ENCODE measurements around the gene CFDP1. TPM values are rescaled to one million over a fixed set of nuclear protein-coding genes. Genes with fewer than 3 reads are reported as not detected.

The CFDP1 gene
- total RNA-seq, 2 experiments from 2014 or later = 44.0 to 48.2 TPM

DNA sequence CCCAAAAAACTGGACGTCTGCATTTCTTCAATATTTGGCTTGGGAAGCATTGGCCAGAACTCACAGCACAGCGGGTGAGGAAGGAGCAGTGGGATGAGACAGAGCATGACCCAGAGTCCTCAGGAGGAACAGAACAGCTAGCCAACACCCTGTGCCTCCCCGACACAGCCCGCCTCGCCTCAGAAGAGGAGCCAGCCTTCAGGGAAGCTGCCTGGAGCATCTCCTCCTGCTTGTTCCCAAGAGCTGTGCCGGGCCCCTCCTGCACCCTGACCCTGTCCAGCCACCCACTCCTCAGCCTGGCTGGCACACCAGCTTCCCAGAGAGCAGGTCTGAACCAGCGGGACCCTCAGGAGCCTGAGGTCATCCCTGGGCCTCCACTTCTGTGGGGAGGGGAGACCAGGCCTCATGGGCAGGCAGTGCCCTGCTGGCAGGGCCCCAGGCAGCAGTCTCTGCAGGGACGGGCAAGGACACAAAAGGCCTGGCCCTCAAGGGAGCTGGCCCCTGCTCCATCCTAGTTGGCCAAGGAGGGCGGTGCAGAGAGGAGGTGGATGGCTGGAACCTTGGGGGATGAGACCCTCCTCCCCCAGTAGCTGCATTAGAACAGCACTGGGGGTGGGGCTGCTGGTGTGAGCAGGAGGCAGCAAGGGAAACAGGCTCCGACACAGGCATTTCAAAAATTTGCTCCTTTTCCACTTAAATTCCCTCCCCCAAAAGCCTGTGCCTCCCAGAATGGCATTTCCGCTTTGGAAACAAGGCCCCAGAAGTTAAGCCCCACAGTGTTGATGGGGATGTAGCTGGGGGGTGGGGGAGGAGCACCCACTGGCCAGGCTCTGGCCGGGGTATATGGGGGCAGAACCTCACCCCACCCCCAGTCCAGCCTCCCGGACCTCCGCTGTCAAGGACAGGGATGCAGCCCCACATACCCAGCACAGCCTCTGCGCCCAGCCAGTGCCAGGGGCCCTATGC is 180.1 kb downstream of the CFDP1 start:
- CTCF ChIA-PET = interaction anchor here (0.6 to 1.0 kb wide), 3 partner anchors 51 to 369 kb away, joined by 3 read pairs; no protein-coding TSS in a partner anchor
- peaks cover 6% of the 10 kb centered on the region for H3K4me1 Mint-ChIP-seq
- no peak for ATAC-seq
- no peaks in the 10 kb centered on the region for H3K9me3 Mint-ChIP-seq (ENCODE audit: low read depth)
- POLR2A ChIA-PET = no interaction called here
- no peak overlapping the region for H3K27ac Mint-ChIP-seq
- no peak overlapping the region for H3K4me3 Mint-ChIP-seq
- DNase-seq = no peak
- H3K36me3 Mint-ChIP-seq (ENCODE audit: low read depth) = no peaks in the 10 kb centered on the region
- H3K27me3 Mint-ChIP-seq = peaks cover 27% of the 10 kb centered on the region
- intact Hi-C loops (cut with DNase I, micrococcal nuclease) = loop anchor here in 1 of 2 experiments (5.0 kb wide), 1 partner anchor 134 kb away; no protein-coding TSS in a partner anchor

DNA sequence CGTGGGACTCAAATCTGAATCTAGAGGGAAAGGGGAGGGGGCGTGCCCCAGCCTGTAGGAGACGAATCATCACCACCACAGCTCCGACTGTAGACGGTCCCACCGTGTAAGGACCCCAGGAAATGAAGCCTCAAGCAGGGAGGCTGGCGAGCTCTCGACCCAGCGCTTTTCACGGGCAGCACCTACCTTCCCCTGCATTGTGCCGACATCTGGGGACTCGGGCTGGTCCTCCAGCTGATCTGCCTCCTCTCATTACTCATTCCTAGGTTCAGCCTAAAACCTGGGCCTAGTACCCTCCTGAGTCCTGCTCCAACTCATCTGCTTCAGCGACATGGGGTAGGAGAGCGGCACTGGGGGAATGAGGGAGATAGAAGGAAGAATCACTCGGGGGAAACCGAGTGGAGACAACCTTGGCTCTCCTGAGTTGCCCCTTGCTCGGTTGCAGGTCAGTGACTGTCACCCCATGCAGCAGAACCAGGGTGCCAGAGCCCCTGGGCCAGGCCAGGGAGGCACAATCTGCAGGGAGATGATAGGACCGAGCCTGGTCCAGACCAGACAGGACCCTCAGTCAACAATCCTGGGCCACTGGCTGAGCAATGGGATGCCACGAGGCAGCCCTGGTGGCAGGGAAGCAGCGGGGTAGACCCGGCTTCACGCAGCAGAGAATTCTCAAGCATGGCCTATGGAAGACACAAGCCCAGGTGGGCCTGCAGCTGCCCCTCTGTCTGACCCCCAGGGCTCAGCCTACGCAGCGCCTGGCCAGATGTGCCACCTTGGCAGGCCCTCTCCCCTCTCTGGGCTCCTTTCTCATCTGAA is 181.0 kb downstream of the CFDP1 start:
- Mint-ChIP-seq H3K36me3 (ENCODE audit: low read depth) (no peaks in the 10 kb centered on the region), H3K4me1 (peaks cover 6% of the 10 kb centered on the region), H3K27me3 (peaks cover 25% of the 10 kb centered on the region), H3K9me3 (ENCODE audit: low read depth) (no peaks in the 10 kb centered on the region), H3K4me3 (peak overlapping the region; percentile 29), H3K27ac (no peak overlapping the region)
- intact Hi-C loops (cut with DNase I, micrococcal nuclease) = loop anchor here in 1 of 2 experiments (5.0 kb wide), 1 partner anchor 135 kb away; no protein-coding TSS in a partner anchor
- CTCF ChIA-PET = interaction anchor here (0.7 to 1.0 kb wide), 2 partner anchors 52 to 133 kb away, joined by 3 read pairs; no protein-coding TSS in a partner anchor
- POLR2A ChIA-PET = no interaction called here
- ATAC-seq = no peak
- no peak for DNase-seq

DNA sequence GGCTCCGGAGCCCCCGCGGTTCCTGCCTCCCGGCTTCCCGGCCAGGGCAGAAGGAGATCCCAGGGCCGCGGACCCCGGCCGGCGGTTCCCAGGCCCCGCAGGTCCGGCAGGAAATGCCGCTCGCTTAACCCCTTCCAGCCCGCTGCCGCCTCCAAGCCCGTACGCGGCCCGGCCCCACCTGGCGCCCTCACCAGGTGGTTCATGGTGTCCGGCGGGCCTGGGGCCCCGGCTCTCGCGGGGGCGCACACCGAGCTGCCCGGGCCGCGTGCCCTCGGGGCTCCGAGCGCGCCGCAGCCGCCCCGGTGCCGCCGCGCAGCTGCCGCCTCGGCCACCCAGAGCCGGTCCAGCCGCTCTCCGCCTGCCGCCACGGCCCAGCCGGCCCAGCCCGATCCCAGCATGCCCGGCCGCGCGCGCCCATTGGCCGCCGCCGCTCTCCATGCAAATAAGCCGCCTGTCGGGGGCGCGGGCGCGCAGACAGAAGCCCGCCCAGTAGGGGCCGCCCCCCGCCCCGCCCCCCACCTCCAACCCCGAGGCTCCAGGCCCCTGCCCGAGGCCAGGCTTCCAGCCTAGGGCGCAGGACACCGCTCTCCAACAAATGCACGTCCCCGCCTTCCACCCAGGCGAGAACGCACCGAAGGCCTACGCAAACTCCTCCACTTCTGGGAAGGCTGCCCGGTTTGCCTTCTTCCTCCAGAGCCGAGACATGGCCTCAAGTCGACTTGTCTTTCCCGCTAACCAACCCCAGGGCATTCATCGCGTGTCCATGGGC is 181.8 kb downstream of the CFDP1 start, which contains the start of gene BCAR1:
TSS of gene BCAR1 (minus strand) at position 345 of the 769 bp plus-strand sequence. CDS start at position 203, 142 bp downstream.
- DNase-seq (peak; percentile 44), ATAC-seq (peak; percentile 54)
- POLR2A ChIA-PET = no interaction called here
- H3K4me1 Mint-ChIP-seq = peaks cover 6% of the 10 kb centered on the region
- no peak within 1 kb of the TSS for H3K27ac Mint-ChIP-seq
- H3K27me3 Mint-ChIP-seq = peaks cover 25% of the 10 kb centered on the region
- H3K36me3 Mint-ChIP-seq (ENCODE audit: low read depth) = no peaks in the 10 kb centered on the region
- CTCF ChIA-PET = interaction anchor here (1.2 kb wide), 1 partner anchor 18 kb away, joined by 10 read pairs; no protein-coding TSS in a partner anchor
- intact Hi-C loops (cut with DNase I, micrococcal nuclease) = loop anchor here in 1 of 2 experiments (5.0 kb wide), 1 partner anchor 136 kb away; no protein-coding TSS in a partner anchor
- H3K9me3 Mint-ChIP-seq (ENCODE audit: low read depth) = no peaks in the 10 kb centered on the region
- H3K4me3 Mint-ChIP-seq = peak within 1 kb of the TSS; percentile 29

DNA sequence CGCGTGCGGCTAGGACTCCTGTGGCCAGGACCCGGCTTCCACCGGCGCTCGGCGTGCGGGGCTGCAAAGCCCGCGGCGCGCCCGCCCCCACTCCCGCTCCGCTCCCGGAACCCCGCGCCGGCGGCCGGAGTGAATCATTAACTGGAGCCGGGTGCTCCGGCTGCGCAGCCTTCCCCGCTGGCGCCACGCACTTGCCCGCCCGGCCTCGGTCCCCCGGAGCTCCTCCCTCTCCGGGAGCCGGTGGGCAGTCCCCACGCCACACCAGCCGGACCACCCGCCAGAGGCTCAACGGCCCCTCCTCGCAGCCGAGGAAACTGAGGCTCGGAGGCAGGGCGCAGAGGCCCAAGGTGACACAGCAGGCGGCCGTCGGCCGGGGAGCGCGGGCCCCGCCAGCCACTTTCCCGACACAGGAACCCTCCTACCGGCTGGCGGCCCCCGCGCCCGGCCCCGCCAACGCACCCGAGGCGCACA is 182.5 kb downstream of the CFDP1 start:
- Mint-ChIP-seq H3K4me3 (peak overlapping the region; percentile 13), H3K27me3 (peaks cover 25% of the 10 kb centered on the region), H3K27ac (no peak overlapping the region), H3K4me1 (peaks cover 6% of the 10 kb centered on the region), H3K36me3 (ENCODE audit: low read depth) (no peaks in the 10 kb centered on the region), H3K9me3 (ENCODE audit: low read depth) (no peaks in the 10 kb centered on the region)
- DNase-seq (peak; percentile 43), ATAC-seq (peak; percentile 21)
- ChIA-PET POLR2A (no interaction called here), CTCF (interaction anchor here (0.8 to 1.2 kb wide), 2 partner anchors 17 to 128 kb away, joined by 5 to 10 read pairs; no protein-coding TSS in a partner anchor)
- intact Hi-C loops (cut with DNase I, micrococcal nuclease) = loop anchor here in 1 of 2 experiments (5.0 kb wide), 1 partner anchor 136 kb away; no protein-coding TSS in a partner anchor

DNA sequence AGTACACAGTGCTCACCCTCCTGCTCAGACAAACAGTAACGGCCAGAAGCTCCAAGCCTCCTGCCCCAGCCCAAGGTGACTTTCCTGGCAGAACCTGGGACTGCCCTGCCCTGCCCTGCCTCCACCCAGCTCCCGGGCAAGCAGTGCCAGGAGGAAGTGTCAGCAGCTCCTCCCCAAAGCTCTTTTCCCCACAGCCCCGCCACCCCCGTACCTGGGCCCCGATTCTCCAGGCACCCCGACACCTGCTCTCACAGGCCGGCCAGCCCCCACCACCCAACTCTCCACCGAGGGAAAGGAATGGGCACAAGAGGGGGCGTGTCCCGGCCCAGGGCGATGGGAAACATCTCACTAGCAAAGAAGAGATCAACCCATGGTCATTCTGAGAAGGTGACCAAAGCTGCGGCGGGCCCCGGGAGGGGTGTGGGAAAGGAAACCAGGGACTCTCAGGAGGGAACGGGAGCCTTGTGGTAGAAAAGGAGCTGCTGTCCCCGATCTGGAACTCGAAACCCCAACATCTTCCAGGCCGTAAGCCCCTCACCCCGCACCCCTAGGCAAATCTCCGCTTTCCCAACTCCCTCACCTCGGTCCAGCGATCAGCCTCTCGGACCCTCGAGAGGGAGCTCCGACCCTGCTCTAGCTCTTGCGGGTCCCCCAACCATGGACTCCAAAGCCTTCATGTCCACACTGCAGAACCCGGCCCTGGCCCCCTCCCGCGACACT is 183.1 kb downstream of the CFDP1 start:
- Mint-ChIP-seq H3K27ac (no peak overlapping the region), H3K4me3 (peak overlapping the region; percentile 13), H3K4me1 (peaks cover 6% of the 10 kb centered on the region), H3K27me3 (peaks cover 25% of the 10 kb centered on the region), H3K9me3 (ENCODE audit: low read depth) (no peaks in the 10 kb centered on the region), H3K36me3 (ENCODE audit: low read depth) (no peaks in the 10 kb centered on the region)
- intact Hi-C loops (cut with DNase I, micrococcal nuclease) = loop anchor here in 1 of 2 experiments (5.0 kb wide), 1 partner anchor 137 kb away; no protein-coding TSS in a partner anchor
- CTCF ChIA-PET = interaction anchor here (0.8 to 1.2 kb wide), 2 partner anchors 17 to 129 kb away, joined by 5 to 10 read pairs; no protein-coding TSS in a partner anchor
- ATAC-seq (peak; percentile 8), DNase-seq (no peak)
- POLR2A ChIA-PET = no interaction called here

DNA sequence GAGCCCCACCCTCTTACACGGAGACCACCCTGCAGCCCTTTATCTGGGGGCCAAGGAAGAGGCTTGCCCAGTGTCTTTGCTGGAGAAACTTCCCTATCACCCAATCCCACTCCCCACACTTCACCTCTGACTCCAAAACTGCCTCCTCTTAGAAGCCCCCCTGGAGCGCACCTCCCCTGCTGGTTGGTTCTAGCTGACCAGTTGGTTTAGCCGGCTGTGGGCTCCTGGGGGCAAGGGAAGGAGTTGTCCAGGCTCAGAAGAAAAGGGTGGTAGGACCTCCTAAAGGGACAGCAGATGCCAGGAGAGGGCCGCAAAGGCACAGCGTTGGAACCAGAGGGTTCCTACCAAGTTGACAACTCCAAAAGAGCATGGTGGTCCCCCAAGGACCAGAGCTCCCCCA is 183.9 kb downstream of the CFDP1 start:
- Mint-ChIP-seq H3K27ac (no peak overlapping the region), H3K9me3 (ENCODE audit: low read depth) (no peaks in the 10 kb centered on the region), H3K36me3 (ENCODE audit: low read depth) (no peaks in the 10 kb centered on the region), H3K4me1 (peaks cover 6% of the 10 kb centered on the region), H3K4me3 (no peak overlapping the region), H3K27me3 (peaks cover 21% of the 10 kb centered on the region)
- ATAC-seq (no peak), DNase-seq (no peak)
- ChIA-PET POLR2A (no interaction called here), CTCF (interaction anchor here (0.8 kb wide), 1 partner anchor 16 kb away, joined by 3 read pairs; no protein-coding TSS in a partner anchor)
- intact Hi-C loops (cut with DNase I, micrococcal nuclease) = no loop called here

DNA sequence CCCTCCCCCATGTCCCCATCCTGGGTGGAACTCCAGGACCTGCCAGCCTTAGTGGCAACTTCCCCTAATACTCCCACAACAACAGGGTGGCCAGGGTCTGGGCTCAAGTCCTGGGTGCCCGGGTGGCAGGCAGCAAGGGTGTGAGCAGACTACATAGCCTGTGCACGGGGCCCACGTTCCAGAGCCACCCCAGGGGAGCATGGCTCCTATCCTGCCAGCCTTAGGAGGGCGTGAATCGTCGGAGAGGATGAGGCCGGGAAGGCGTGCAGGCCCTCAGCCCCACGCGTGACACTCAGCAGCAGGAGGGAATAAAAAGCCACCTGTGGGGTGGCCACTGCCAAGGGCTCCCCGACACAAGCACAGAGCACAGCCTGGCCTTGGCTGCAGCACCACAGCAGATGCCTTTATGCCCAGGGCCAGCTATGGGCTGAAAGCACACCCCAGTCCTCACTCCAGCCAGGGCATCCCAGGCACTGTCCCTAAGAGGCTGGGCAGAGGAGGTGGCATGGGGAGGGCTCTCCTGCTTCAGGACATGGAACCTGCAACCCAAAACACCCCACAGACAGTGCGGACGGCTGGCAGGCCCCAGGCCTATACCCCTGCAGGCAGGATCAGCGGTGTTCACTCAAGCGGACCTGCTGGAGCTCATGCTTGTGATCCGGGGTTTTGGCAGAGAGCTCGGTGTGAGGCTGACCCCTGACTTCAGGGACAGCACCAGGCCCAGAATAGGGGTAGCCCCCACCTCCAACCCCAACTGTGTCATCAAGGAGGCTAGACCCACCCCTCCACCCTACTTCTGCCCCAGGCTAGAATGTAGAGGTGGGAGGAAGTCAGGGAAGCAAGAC is 184.5 kb downstream of the CFDP1 start:
- no peak for DNase-seq
- H3K27ac Mint-ChIP-seq = no peak overlapping the region
- intact Hi-C loops (cut with DNase I, micrococcal nuclease) = no loop called here
- CTCF ChIA-PET = interaction anchor here (0.8 to 1.5 kb wide), 2 partner anchors 15 to 49 kb away, joined by 3 to 5 read pairs; no protein-coding TSS in a partner anchor
- peaks cover 6% of the 10 kb centered on the region for H3K4me1 Mint-ChIP-seq
- H3K9me3 Mint-ChIP-seq (ENCODE audit: low read depth) = no peaks in the 10 kb centered on the region
- no peak overlapping the region for H3K4me3 Mint-ChIP-seq
- POLR2A ChIA-PET = no interaction called here
- no peaks in the 10 kb centered on the region for H3K36me3 Mint-ChIP-seq (ENCODE audit: low read depth)
- H3K27me3 Mint-ChIP-seq = peaks cover 19% of the 10 kb centered on the region
- no peak for ATAC-seq

DNA sequence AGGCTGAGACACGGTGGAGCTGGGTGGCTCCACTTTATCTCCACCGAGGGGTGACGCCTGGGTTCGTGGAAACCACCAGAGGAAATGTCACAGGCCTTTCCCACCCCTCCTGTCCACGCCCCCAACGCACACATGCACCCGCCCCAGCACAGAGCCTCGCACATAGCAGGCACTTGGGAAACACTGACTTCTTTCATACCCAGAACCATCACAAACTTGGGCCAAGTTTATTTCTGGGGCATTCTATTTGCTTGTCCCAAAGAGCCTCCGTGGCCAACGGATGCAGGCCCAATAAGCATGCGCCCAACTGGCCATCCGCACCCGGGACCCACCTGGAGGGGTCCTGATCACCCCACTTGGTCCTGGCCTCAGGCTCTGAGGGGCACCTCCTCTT is 185.2 kb downstream of the CFDP1 start:
- no peak overlapping the region for H3K27ac Mint-ChIP-seq
- intact Hi-C loops (cut with DNase I, micrococcal nuclease) = no loop called here
- H3K27me3 Mint-ChIP-seq = peaks cover 19% of the 10 kb centered on the region
- H3K36me3 Mint-ChIP-seq (ENCODE audit: low read depth) = no peaks in the 10 kb centered on the region
- no peak for DNase-seq
- H3K4me3 Mint-ChIP-seq = no peak overlapping the region
- peaks cover 6% of the 10 kb centered on the region for H3K4me1 Mint-ChIP-seq
- ATAC-seq = no peak
- H3K9me3 Mint-ChIP-seq (ENCODE audit: low read depth) = no peaks in the 10 kb centered on the region
- ChIA-PET POLR2A (no interaction called here), CTCF (interaction anchor here (1.5 kb wide), 1 partner anchor 49 kb away, joined by 5 read pairs; no protein-coding TSS in a partner anchor)

DNA sequence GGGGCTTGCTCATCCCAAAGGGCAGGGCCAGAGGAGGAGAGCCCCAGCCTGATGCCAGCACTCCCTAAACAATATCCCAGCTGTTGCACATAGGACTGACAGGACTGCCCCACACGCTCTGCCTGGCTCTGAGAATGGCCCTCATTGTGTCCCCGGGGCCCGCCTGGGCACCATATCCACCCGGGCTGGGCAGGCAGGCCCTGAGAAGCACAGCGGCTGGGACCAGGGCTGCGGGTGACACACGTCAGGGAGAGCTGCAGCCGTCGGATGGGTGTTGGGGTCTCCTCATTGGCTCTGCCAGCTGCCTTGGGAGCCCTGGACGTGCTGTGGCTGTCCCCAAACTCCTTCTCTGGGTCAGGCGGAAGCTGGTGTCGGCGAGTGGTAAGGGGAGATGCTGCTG is 186.1 kb downstream of the CFDP1 start:
- Mint-ChIP-seq H3K27me3 (peaks cover 15% of the 10 kb centered on the region), H3K36me3 (ENCODE audit: low read depth) (no peaks in the 10 kb centered on the region), H3K4me3 (no peak overlapping the region), H3K9me3 (ENCODE audit: low read depth) (no peaks in the 10 kb centered on the region), H3K27ac (no peak overlapping the region), H3K4me1 (peaks cover 6% of the 10 kb centered on the region)
- POLR2A ChIA-PET = no interaction called here
- DNase-seq (no peak), ATAC-seq (no peak)
- intact Hi-C loops (cut with DNase I, micrococcal nuclease) = no loop called here
- CTCF ChIA-PET = interaction anchor here (1.5 kb wide), 1 partner anchor 48 kb away, joined by 5 read pairs; no protein-coding TSS in a partner anchor

All from activated CD4-positive, alpha-beta T cell treated with anti-CD3 and anti-CD28 coated beads for 36 hours (primary cell).